RKO (cell line): ENCODE measurements around the gene KIAA1671.
"Not testable (repeated sequence)": the region's sequence is repeated elsewhere in the genome, so short reads cannot be mapped to it uniquely, and the experiment has no call there.

ENCODE experiments used
- DNase-seq: peaks from one replicate; pipeline ENCODE4 v3.0.0-alpha.2; 2016; ENCODE audit warnings: low spot score

KIAA1671 gene

GRCh38 chr22:24951942-24952836 lies at the start of gene KIAA1671:
TSS of gene KIAA1671 (plus strand) at chr22:24952716. CDS start at chr22:25028000, 75,284 bp downstream.
- peak; percentile 85 for DNase-seq

- DNase-seq = no peak
Measured at GRCh38 chr22:24905909-24906308, 46.6 kb upstream of the KIAA1671 start.

- not testable (repeated sequence) for DNase-seq
Measured at GRCh38 chr22:24907101-24907500, 45.4 kb upstream of the KIAA1671 start.

GRCh38 chr22:24920029-24920428 lies 32.5 kb upstream of the KIAA1671 start:
- no peak for DNase-seq

DNA sequence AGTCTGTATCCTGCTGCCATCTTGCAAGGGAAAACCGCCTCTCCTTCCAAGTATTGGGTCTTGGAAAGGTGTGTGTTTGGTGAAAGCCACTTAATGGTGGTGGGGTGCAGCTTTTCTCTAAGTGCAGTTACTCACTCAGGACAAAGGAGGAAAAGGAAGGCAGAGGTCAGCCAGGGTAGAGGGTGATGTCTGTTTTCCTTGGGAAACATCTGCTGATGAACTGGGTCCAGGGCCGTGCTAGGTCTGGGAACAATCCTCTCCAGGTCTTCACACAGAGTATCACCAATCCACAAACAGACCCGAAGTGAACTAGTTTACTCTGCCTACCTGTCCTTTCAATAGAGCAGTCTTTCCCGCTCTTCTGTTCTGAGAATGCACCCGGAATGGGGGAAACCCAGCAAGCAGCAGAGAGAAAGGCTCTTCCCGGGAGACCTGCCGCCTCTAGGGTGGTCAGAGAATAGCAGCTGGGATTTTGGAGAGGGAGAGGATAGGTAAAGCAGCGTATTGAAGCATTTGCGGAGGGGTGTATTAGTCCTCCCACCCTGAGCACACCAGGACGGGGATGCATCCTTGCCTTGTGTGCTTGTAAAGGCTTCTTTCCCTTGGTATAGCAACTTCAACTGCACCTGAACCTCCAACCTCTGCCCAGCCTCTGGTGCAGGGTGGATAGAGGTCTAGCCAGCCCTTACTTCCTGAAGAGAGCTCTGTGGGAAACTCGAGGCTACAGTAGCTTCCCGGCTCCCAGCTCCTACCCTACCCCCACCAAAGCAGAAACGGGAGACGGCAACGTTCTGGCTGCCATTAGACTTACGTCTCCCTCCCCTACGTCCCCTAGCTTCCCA lies 26.7 kb upstream of the KIAA1671 start:
- no peak for DNase-seq

- DNase-seq = no peak
Measured at GRCh38 chr22:24926428-24926725, 26.1 kb upstream of the KIAA1671 start.

DNA sequence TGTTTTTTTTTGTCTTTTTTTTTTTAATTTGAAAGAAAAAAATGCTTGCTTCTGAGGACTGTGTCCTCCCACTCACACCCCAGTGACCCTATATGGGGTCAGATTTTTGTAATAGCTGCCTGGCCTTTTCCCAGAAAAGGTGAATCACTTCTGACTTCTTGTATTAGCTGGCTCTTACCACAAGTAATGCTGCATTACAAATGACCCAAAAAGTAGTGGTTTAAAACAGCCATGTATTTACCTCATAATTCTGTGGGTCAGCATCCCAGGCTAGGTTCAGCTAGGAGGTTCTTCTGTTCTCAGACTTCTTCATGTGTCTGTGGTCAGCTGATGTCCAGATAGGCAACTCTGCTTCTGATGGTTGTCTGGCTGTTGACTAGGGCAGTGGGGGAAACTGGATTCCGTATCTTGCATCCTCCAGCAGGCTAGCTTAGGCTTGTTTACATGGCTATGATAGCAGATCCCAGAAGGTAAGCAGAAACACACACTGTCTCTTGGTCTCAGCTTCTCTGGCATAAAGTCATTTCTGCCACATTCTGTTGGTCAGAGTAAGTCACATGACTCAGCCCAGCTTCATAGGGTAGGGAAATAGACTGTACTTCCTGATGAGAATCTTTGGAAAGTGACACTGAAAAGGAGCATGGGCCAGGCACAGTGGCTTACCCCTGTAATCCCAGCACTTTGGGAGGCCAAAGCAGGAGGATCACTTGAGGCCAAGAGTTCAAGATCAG lies 25.5 kb upstream of the KIAA1671 start:
- peak; percentile 67 for DNase-seq

DNA sequence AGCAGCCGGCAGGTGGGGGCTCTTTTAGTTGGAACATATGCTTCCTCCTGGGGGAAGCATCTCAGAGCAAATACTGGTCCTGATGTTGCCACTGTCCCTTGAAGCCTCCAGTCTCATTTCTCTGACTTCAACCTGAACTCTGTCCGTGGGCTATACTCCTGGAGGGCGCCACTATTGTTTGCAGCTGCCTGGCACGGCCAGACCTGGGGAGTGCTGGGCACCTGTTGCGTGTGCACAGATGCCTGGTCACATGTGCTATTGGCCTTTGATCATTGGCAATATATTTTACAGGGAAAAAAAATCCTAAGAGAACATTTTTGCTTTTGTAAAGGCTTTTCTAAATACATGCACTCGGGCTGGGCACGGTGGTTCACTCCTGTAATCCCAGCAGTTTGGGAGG lies 24.2 kb upstream of the KIAA1671 start:
- no peak for DNase-seq

DNA sequence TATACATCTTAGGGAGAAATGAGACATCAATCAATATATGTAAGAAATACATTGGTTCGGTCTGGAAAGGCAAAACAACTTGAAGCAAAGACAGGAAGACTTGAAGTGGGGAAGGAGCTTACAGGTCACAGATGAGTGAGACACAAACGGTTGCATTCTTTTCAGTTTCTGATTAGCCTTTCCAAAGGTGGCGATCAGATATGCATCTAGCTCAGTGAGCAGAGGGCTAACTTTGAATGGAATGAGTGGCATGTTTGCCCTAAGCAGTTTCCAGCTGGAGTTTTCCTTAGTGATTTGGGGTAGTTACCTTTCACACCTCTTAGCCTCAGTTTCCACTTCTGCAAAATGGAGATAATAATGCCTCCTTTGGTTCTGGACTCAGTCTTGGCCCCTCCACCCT lies 21.8 kb upstream of the KIAA1671 start:
- no peak for DNase-seq

DNA sequence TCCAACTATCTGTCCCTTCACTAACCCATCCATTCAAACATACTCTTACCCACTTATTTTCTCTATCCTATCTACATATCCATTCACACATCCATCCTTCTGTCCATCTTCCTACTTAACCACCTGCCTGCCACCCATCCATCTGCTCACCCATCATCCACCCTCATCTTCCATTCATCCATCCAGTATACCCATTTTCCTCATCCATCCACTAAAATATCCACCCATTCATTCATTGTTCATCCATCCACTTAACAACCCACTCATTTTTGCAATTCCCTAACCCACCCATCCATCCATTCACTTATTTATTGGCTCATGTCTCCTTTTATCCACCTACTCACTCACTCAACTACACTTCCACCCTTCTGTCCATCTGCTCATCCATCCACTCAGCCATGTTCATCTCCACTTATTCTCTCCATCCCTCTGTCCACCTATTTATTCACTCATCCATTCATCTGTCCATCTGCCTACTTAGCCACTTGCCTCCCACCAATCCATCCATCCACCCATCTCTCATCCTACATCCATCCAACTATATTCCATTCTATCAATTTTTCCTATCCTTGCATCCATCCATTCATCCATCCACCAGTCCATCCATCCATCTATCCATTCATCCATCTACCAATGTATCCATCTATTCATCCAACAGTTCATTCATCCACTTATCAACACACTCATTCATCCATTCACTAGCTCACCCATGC lies 16.6 kb upstream of the KIAA1671 start:
- DNase-seq = no peak

DNA sequence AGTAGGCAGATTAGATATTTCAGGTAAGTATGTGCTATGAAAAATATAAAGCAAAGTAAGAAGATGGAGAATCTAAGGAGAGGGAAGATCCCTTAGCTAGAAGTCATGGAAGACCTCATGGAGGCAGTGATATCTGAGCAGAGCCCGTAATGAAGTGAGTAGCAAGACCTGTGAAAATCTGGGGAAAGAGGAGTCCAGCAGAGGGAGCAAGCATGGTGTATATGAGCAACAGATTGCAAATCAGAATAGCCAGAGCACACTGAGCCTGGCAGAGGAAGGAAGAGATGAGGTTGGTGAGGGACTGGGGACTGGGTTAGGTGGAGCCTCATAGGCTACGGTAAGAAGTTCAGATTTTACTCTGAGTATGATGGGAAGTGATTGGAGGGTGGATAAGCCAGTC lies 15.4 kb upstream of the KIAA1671 start:
- peak; percentile 48 for DNase-seq

DNA sequence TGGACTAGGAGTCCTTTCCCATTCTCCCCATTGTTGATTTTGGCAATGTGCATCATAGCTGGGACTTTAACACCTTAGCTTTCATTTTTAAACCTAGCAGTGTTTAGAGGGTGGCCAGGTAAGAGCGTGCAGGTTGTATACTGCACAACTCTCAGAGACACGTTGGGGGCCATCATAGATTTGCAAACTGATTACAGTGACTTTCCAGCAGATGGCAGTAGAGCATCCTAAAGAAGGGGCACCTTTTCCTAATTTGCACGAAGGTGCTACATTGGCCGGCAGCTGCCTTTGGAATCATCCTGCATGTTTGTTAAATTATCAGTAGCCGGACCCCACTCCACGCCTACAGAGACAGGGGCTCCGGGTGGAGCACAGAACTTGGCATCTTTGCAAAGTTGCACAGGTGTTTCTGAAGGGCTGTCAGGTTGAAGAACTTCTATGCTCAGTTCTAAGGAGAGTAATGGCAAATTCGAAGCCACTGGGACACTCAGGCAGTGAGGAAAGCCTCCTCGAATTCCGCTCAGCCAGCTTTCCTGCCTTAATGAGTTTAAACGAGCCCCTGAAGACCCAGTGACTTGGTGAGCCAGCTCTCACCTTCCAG lies 13.7 kb upstream of the KIAA1671 start:
- DNase-seq = peak; percentile 59

- DNase-seq = no peak
Measured at GRCh38 chr22:24942301-24942700, 10.2 kb upstream of the KIAA1671 start.

DNA sequence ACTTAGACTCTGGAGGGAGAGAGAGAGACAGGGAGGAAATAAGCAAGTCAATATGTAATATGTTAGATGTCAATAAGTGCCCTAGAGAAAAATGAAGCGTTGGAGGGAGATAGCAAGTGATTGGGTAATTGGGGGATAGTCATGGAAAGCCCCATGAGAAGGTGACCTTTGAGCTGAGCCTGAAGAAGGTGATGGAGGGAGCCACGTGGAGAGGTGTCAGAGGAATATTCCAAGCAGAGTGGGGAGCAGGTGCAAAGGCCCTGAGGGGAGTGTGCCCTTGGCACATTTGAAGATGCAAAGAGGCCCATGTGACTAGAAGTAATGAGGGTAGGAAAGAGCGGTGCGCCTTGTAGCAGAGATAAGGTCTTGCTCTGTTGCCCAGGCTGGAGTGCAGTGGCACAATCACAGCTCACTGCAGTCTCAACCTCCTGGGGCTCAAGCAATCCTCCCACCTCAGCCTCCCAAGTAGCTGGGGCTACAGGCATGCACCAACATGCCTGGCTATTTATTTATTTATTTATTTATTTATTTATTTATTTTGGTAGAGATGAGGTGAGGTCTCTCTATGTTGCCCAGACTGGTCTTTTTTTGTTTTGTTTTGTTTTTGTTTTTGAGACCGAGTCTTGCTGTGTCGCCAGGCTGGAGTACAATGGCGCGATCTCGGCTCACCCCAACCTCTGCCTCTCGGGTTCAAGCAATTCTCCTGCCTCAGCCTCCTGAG lies 8.1 kb upstream of the KIAA1671 start:
- no peak for DNase-seq

- no peak for DNase-seq
Measured at GRCh38 chr22:24945430-24945829, 7.1 kb upstream of the KIAA1671 start.

- DNase-seq = no peak
Measured at GRCh38 chr22:24947383-24947782, 5.1 kb upstream of the KIAA1671 start.

DNA sequence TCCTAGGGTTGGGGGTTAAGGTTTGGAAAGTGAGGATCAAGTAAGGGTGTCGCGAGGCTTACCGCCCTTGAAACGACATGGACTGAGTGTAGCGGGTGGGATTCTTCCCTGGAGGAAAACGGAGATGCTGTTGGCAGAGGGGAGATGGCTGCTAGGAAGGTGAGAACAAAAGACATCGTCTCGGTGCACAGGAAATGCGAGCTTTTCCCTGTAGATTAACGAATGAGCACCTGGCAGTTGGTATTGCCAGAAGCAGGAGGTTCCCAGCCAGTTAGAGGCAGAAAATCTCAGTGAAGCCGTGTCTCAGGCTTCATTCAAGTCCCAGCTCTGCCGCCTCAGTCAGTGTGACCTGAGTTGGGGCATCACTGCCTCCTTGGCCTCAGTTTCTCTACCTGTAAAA lies 4.6 kb upstream of the KIAA1671 start:
- DNase-seq = no peak

GRCh38 chr22:24948356-24949202 lies 3.9 kb upstream of the KIAA1671 start:
- no peak for DNase-seq

- DNase-seq = peak; percentile 23
Measured at GRCh38 chr22:24950272-24950902, 2.1 kb upstream of the KIAA1671 start.
